Measurements from ENCODE around the gene ANKFY1. TPM values are rescaled to one million over a fixed set of nuclear protein-coding genes. Genes with fewer than 3 reads are reported as not detected.

Gene ANKFY1
- total and polyA plus RNA-seq, 9 of the 15 experiments (the other 6 are each of a cell fraction or from before 2014, with no cell fraction given), result 4.3 to 25.6 (median 12.2) TPM

GRCh38 chr17:4249452-4250029 is 14.2 kb downstream of the ANKFY1 start (continued):
- TF ChIP-seq FOXP4 (CRISPR knock-in tag; IDR thresholded peaks at IDR 0.05; ENCODE audit: borderline replicate concordance), result no peak
- TF ChIP-seq HDAC3 (IDR thresholded peaks at IDR 0.05; ENCODE audit: borderline replicate concordance, partially characterized antibody), result peak; percentile 79
- TF ChIP-seq RUNX1 (IDR thresholded peaks at IDR 0.05; ENCODE audit: low read depth), result no peak
- no peak for TF ChIP-seq SIX5 (IDR thresholded peaks at IDR 0.05; ENCODE audit: borderline replicate concordance in 1 of 2, insufficient read depth in 1 of 2, low read depth in 1 of 2, low read length in 2 of 2)
- no peak for TF ChIP-seq BRF2 (IDR thresholded peaks at IDR 0.05; ENCODE audit: borderline replicate concordance, insufficient read depth, insufficient read length)
- peak; percentile 56; the same call in 1 of the 2 replicates for TF ChIP-seq ZNF395 (CRISPR knock-in tag; IDR thresholded peaks at IDR 0.05)
- TF ChIP-seq PRMT5 (CRISPR knock-in tag; IDR thresholded peaks at IDR 0.05), result no peak
- peak; percentile 80; the same call in 1 of the 2 replicates for TF ChIP-seq ELF4 (CRISPR knock-in tag; IDR thresholded peaks at IDR 0.05)
- TF ChIP-seq NR1H2 (CRISPR knock-in tag; IDR thresholded peaks at IDR 0.05), result no peak
- TF ChIP-seq ZC3H4 (CRISPR knock-in tag; IDR thresholded peaks at IDR 0.05; ENCODE audit: borderline replicate concordance), result no peak
- no peak for TF ChIP-seq DIDO1 (tag; IDR thresholded peaks at IDR 0.05; ENCODE audit: low read depth)
- TF ChIP-seq CREM (IDR thresholded peaks at IDR 0.05; ENCODE audit: low read depth), result 0 out of 2 replicates have a peak, but pooled peaks have one; percentile 32
- no peak for TF ChIP-seq GATAD2A (IDR thresholded peaks at IDR 0.05)
- no peak for TF ChIP-seq ZFPM2 (CRISPR knock-in tag; IDR thresholded peaks at IDR 0.05)

Measured in K562 (cell line).